GM13977 (cell line): ENCODE data around the gene ATG16L2.
"Not testable (repeated sequence)": the region's sequence is repeated elsewhere in the genome, so short reads cannot be mapped to it uniquely, and the experiment has no call there.

Source experiments
- DNase-seq: peaks from one replicate; pipeline ENCODE4 v3.0.0; 2012; ENCODE audit warnings: low spot score
- in situ Hi-C: fragments of 300-500 bp; cut with MboI; formaldehyde crosslinking; loops from one replicate; pipeline ENCODE4 v1.12.0; 2022; ENCODE audit warnings: low sequenced_read_pairs, low pct_unique_long_range_greater_than_20kb, mixed read lengths, inconsistent platforms; ENCODE audit not compliant: unreplicated experiment
- TF ChIP-seq, protein P1 (sequence below): IDR thresholded peaks from 2 replicates; pipeline ENCODE4 v1.5.1; 2012; ENCODE audit warnings: mild to moderate bottlenecking, control low read depth; ENCODE audit not compliant: insufficient read depth; ENCODE audit errors: extremely low read depth, missing control alignments

ATG16L2 gene

GRCh38 chr11:72789493-72790131 lies 24.6 kb upstream of the ATG16L2 start:
- in situ Hi-C loops: loop anchor here (5.0 kb wide), 1 partner anchor 62 kb away; no protein-coding TSS in a partner anchor
- no peak for DNase-seq
- TF ChIP-seq, protein P1, sequence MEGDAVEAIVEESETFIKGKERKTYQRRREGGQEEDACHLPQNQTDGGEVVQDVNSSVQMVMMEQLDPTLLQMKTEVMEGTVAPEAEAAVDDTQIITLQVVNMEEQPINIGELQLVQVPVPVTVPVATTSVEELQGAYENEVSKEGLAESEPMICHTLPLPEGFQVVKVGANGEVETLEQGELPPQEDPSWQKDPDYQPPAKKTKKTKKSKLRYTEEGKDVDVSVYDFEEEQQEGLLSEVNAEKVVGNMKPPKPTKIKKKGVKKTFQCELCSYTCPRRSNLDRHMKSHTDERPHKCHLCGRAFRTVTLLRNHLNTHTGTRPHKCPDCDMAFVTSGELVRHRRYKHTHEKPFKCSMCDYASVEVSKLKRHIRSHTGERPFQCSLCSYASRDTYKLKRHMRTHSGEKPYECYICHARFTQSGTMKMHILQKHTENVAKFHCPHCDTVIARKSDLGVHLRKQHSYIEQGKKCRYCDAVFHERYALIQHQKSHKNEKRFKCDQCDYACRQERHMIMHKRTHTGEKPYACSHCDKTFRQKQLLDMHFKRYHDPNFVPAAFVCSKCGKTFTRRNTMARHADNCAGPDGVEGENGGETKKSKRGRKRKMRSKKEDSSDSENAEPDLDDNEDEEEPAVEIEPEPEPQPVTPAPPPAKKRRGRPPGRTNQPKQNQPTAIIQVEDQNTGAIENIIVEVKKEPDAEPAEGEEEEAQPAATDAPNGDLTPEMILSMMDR: no peak

DNA sequence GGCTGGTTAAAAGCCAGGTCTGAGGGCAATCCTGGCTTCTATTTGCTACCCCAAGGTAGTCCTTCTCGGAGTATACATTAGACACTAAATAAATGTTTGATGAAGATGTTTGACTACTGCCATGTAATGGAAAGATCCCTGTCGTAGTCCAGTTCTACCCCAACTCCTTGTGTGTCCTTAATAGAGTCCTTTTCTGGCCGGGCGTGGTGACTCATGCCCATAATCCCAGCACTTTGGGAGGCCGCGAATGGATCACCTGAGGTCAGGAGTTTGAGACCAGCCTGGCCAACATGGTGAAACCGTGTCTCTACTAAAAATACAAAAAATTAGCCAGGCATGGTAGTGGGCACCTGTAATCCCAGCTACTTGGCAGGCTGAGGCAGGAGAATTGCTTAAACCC lies 23.0 kb upstream of the ATG16L2 start:
- DNase-seq: not testable (repeated sequence)
- in situ Hi-C loops: loop anchor here (5.0 kb wide), 1 partner anchor 64 kb away; no protein-coding TSS in a partner anchor

GRCh38 chr11:72792437-72793021 lies 21.7 kb upstream of the ATG16L2 start:
- in situ Hi-C loops: loop anchor here (5.0 kb wide), 1 partner anchor 65 kb away; no protein-coding TSS in a partner anchor
- TF ChIP-seq, protein P1: no peak
- peak; percentile 10 for DNase-seq

DNA sequence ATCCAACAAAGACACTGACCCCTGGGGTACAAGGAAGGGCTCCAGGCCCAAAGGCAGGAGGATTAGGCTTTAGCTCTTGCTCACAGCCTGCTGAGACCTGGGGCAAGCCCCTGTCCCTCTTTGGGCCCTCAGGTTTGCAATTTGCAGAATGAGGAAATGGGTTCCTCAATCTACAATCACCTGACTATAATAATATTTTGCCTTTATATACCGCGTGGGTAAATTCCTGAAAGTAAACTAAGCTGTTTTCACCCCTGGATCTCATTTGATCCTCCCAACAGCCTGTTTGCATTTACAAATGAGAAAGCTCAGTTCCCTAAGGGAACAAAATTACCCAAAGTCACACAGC lies 21.2 kb upstream of the ATG16L2 start:
- TF ChIP-seq, protein P1: no peak
- DNase-seq: peak; percentile 7

GRCh38 chr11:72793425-72794367 lies 20.5 kb upstream of the ATG16L2 start, which contains the start of gene STARD10:
Gene STARD10, minus strand, starts transcription at chr11:72794047. Its CDS starts 12,866 bp downstream, at chr11:72781181.
- in situ Hi-C loops: loop anchor here (5.0 kb wide), 1 partner anchor 66 kb away; no protein-coding TSS in a partner anchor
- TF ChIP-seq, protein P1: peak; percentile 81
- peak; percentile 96 for DNase-seq

More for the DNA sequence above, 21.2 kb upstream of the ATG16L2 start:
- in situ Hi-C loops: loop anchor here (5.0 kb wide), 1 partner anchor 66 kb away; no protein-coding TSS in a partner anchor

GRCh38 chr11:72798361-72798760 lies 15.8 kb upstream of the ATG16L2 start:
- no peak for DNase-seq
- TF ChIP-seq, protein P1: no peak
- in situ Hi-C loops: no loop called here
